Left lung (tissue), 10 donors: ENCODE measurements around the gene FRG2. TPM values are rescaled to one million over a fixed set of nuclear protein-coding genes. Genes with fewer than 3 reads are reported as not detected.

Source experiments
- ATAC-seq: fragments of 200-7000 bp; cut with Tn5 transposase; one replicate; pipeline ENCODE4 v1.9.1; 2020; ENCODE audit warnings: moderate library complexity
- DNase-seq, 4 donors: peaks; one replicate each; pipeline ENCODE4 v3.0.0-alpha.2; 2013 to 2020
- H3K27ac ChIP-seq, 2 donors: fragments of 200-600 bp; sonication (generic) in 1 of 2; one replicate each; pipeline versions ENCODE4 v1.5.0 to v1.8.0; 2020 to 2021
- H3K27me3 ChIP-seq, 2 donors: fragments of 200-600 bp; sonication (generic) in 1 of 2; one replicate each; pipeline versions ENCODE4 v1.5.0 to v1.8.0; 2020 to 2021
- H3K36me3 ChIP-seq, 2 donors: fragments of 200-600 bp; sonication (generic) in 1 of 2; one replicate each; pipeline versions ENCODE4 v1.5.0 to v1.8.0; 2020 to 2021
- H3K4me1 ChIP-seq, 2 donors: fragments of 200-600 bp; one replicate each; pipeline ENCODE4 v1.8.0; 2021
- H3K4me3 ChIP-seq, 2 donors: fragments of 200-600 bp; sonication (generic) in 1 of 2; one replicate each; pipeline versions ENCODE4 v1.5.0 to v1.8.0; 2020 to 2021; ENCODE audit warnings: mild to moderate bottlenecking in 1 of 2
- H3K9me3 ChIP-seq, 2 donors: fragments of 200-600 bp; sonication (generic) in 1 of 2; one replicate each; pipeline versions ENCODE4 v1.5.0 to v1.8.0; 2020 to 2021
- intact Hi-C, 2 donors: fragments of 100-400 bp; cut with DNase I; formaldehyde crosslinking; loops; one replicate each; pipeline versions ENCODE4 v1.11.2 to v1.14.2; 2022
- polyA plus RNA-seq, 6 donors: library from polyadenylated mRNA; unstranded; fragments of 120-200 nt; gene quantifications; one replicate each; pipeline ENCODE4 v1.2.1, GENCODE V29; 2013; ENCODE audit not compliant: insufficient read length in 6 of 6
- total RNA-seq, 2 donors: library from RNA; stranded (reverse); fragmentation: NEBNext Ultra II Directional; extraction: Animal tissue kit (Norgen Biotek cat#: 25700); gene quantifications; one replicate each; pipeline ENCODE4 v1.2.1, GENCODE V29; 2021
- TF ChIP-seq, protein P1 (sequence below), 2 donors: fragments of 200-600 bp; sonication (generic) in 1 of 2; IDR thresholded peaks; one replicate each; pipeline versions ENCODE4 v1.5.0 to v1.8.0; 2021; ENCODE audit warnings: antibody characterized with exemption in 2 of 2
- donor health status: DM: no; HTN: yes; CAD: no.
- donor health status: DM: no; HTN: no; CAD: no.

Gene FRG2
- total and polyA plus RNA-seq, 8 donors: 0.08 TPM; not detected in 7

DNA sequence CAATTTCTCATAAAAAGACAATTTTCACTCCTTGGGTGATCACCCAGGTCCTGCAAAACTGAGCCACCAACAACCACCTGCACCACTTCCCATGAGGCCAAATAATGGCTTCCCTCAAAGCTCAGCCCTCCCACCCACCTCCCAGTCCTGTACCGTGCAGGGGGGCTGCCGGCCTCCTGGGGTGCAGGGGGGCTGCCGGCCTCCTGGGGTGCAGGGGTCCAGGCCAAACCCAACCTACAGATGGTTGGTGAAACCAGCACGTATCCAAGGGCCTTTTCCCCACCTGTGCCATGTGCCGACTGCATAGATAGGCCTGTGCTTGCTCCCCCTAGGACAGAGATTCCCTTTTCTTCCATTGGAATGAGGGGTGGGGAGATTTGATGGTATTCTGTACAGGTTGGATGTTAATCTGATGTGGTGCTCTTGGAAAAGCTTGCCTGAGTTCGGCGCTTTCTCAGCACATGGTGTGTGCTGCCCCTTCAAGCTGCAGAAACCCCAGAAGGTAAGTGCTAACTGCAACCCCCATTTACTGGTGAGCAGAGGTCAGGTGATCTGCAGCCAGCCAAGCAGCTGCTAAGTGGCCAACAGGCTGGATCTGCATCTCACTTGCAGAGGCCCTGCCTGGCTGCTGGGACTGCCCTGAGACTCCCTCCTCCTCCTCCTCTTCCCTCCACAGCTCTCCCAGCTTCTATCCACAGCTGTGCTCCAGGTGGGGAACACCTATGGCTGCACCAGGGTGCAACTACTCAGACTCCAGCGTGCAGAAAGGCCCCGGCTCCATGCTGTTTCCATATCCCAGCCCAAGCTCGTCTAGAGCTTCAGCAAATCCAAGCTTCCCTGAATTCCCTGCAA, 47.6 kb downstream of the FRG2 start:
- no peaks in the 10 kb centered on the region for H3K4me1 ChIP-seq
- peaks cover 0 to 9% of the 10 kb centered on the region in 2 donors for H3K27me3 ChIP-seq
- intact Hi-C loops: no loop called here
- ATAC-seq (no peak), DNase-seq (no peak)
- H3K9me3 ChIP-seq: no peaks in the 10 kb centered on the region
- TF ChIP-seq, protein P1, sequence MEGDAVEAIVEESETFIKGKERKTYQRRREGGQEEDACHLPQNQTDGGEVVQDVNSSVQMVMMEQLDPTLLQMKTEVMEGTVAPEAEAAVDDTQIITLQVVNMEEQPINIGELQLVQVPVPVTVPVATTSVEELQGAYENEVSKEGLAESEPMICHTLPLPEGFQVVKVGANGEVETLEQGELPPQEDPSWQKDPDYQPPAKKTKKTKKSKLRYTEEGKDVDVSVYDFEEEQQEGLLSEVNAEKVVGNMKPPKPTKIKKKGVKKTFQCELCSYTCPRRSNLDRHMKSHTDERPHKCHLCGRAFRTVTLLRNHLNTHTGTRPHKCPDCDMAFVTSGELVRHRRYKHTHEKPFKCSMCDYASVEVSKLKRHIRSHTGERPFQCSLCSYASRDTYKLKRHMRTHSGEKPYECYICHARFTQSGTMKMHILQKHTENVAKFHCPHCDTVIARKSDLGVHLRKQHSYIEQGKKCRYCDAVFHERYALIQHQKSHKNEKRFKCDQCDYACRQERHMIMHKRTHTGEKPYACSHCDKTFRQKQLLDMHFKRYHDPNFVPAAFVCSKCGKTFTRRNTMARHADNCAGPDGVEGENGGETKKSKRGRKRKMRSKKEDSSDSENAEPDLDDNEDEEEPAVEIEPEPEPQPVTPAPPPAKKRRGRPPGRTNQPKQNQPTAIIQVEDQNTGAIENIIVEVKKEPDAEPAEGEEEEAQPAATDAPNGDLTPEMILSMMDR (IDR thresholded peaks at IDR 0.05): no peak
- H3K36me3 ChIP-seq: no peaks in the 10 kb centered on the region
- H3K4me3 ChIP-seq: no peak overlapping the region
- no peak overlapping the region for H3K27ac ChIP-seq

Other genes with a start within 250 kb of the FRG2 start
- gene FRG1, start 86.4 kb downstream of the FRG2 start, total RNA-seq: 10 to 100 TPM; 26.5 to 30.7 TPM
- 10 to 100 TPM; 49.4 to 67.7 (median 52.3) TPM for gene FRG1, start 86.4 kb downstream of the FRG2 start, polyA plus RNA-seq
- under 1 TPM; 0.10 to 0.12 TPM for gene DBET, start 37.2 kb upstream of the FRG2 start, total RNA-seq
- gene DBET, start 37.2 kb upstream of the FRG2 start, polyA plus RNA-seq: not detected
- gene DUX4, start 146.5 kb upstream of the FRG2 start, total RNA-seq: not detected
- 1 to 10 TPM in 3 of 6 donors, under 1 TPM in 1, not detected in 2; 0.43 to 1.7 (median 1.1) TPM for gene DUX4, start 146.5 kb upstream of the FRG2 start, polyA plus RNA-seq